ENCODE measurements around the gene DNLZ.

DNLZ gene

DNA sequence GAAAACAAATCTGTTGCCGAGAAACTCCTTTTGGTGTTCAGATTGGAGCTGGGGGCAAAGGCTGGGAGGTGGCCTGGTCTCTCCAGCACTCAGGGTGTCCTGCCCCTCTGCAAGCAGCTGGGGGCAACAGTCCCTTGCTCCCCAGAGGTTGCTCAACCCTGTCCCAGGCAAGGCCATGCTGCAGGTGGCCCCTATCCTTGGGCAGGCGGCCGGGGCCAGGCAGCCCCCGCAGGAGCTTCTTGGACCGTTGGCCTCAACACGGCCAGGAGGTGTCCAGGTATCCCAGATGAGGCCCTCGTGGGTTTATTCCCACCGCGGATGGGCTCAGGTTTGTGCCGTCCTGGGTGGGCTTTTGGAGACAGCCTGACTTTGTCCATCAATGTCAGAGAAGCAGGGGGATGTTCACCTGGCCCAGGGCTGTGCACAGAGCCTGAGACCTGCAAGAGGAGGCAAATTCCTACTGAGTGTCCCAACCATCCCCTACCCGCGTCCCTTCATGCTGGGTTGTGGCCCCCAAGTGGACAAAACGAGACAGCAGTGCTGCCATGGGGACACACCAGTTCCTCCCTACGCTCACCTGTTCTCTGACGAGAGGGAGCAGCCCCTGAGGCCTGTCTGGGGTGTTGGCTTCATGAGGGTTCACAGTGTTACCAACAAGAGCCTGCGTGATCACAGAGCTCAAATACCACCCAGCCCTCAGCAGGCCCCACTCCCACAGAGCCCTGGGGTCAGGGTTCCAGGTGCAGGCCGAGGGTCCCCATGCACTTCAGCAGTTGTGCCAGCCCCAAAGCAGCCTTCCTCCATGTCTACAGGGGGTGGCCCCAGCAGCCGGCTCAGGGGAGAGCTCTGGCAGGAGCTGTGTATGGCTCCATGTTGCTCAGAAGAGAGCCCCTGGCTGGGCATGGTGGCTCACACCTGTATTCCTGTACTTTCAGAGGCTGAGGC, 50.2 kb downstream of the DNLZ start:
- DNase-seq: no peak

- DNase-seq: peak; percentile 79
Measured at GRCh38 chr9:136312436-136312835, 51.1 kb downstream of the DNLZ start.

- DNase-seq: no peak
Measured at GRCh38 chr9:136312009-136312375, 51.6 kb downstream of the DNLZ start.

DNA sequence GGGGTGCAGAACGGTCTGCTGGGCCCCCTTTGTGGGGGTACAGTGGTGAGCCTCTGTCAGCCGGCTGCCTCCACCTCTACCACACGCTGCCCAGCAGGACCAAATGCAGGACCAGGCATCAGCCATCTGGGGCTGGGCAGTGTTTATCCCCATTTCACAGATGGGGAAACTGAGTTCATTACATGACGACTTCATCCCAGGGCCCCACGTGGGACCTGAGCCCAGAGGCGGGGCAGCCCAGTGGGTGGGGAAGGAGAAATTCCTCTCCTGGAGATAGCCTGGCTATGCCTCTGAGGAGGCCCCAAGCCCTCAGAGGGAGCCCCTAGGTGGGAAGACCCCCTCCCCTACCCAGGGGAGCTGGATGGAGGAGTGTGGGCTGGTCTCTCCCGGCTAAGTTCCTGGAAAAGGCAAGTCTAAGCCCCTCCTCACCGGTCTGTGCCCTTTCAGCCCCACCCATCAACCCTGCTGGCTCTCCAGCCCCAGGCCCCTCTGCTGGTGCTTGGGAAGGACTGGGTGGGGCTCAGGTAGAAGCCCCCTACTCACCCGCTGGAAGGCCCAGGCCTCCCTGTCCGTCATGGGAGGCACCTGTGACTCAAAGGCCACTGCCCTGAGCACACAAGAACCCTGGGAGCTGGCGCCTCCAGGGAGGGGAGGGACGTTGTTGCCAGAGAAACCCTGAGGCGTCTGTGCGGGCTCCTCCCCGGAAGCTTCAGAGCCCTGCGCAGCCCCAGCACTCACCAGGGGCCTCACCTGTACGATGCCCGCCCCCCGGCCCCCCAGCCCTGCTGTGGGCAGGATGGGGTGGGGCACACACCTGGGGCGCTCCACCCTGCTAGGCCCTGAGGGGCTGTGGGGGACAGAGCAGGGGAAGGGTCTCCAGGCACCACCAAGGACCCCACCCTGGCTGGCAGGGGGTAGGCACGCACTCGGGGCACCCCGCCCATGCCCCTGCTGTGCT, 52.2 kb downstream of the DNLZ start:
- peak; percentile 46 for DNase-seq

DNA sequence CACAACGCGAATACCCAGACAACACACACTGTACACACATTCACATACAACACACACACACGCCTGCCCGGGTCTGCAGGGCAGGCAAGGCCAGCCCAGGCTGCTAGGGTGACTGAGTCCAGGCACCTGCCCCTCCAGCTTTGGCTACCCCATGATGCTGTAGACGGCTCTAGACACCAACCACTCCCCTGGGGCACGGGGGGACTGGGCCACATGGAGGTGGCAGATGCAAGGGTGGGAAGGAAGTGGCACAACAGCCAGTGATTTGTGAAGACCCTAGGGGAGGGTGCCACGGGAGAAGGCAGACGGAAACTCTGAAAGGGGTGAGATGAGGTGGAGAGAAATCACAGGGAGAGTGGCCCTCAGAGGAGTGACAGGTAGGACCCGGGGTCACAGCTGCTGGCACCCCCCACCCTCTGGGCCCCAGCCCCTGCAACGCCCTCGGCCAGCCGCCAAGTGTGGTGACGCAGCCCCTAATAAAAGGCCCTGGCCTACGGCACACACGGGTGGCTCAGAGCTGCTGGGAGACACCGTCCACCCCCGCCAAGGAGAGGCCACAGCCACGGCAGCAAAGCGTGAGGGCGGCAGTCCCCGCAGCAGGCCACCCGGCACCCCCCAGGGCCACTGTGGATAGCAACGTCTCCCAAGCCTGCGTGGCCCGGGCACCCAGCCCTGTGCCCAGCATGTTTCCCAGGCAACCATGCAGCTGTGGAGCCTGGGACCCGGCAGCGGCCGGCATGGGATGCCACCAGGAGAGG, 53.1 kb downstream of the DNLZ start:
- DNase-seq: peak; percentile 30

DNA sequence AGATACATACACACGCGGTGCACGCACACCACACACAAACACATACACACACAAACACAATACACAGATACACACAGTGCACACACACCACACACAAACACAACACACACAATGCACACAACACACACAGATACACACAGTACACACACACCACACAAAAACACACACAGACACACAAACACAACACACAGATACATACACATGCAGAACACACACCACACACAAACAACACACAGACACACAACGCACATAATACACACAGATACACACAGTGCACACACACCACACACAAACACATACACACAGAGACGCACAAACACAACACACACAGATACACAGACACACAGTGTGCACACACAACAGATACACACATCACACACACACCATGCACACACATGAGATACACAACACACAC, 53.7 kb downstream of the DNLZ start:
- DNase-seq: no peak
